Measurements from ENCODE around the gene WDR5.

DNA sequence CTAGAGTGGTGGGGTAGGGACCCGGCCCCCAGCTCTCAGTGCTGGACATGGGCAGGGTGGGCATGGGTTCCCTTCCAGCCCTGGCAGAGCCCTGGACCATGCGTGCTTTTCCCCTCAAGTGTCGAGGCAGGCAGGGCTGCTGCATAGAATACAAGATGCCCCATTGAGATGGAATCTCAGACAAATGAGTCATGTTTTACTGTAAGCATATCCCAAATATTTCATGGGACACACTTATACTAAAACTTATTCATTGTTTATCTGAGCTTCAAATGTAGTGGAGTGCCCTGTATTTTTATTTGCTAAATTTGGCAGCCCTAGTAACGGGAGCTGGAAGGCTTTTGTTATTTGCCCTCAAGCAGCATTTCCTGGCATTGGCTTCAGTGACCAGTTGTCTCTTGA is 31.6 kb downstream of the WDR5 start:
- TF ChIP-seq WRNIP1 (IDR thresholded peaks at IDR 0.05; ENCODE audit: borderline replicate concordance, low read depth, low read length) = no peak
- TF ChIP-seq, protein P1, sequence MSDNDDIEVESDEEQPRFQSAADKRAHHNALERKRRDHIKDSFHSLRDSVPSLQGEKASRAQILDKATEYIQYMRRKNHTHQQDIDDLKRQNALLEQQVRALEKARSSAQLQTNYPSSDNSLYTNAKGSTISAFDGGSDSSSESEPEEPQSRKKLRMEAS (IDR thresholded peaks at IDR 0.05; ENCODE audit: low read depth, low read length) = no peak
- TF ChIP-seq NFIC (IDR thresholded peaks at IDR 0.05; ENCODE audit: low read depth, low read length) = no peak
- no peak for TF ChIP-seq KAT2A (conservative IDR thresholded peaks at IDR 0.05; ENCODE audit: control insufficient read depth, low read depth, low read length)
- TF ChIP-seq, protein P2, sequence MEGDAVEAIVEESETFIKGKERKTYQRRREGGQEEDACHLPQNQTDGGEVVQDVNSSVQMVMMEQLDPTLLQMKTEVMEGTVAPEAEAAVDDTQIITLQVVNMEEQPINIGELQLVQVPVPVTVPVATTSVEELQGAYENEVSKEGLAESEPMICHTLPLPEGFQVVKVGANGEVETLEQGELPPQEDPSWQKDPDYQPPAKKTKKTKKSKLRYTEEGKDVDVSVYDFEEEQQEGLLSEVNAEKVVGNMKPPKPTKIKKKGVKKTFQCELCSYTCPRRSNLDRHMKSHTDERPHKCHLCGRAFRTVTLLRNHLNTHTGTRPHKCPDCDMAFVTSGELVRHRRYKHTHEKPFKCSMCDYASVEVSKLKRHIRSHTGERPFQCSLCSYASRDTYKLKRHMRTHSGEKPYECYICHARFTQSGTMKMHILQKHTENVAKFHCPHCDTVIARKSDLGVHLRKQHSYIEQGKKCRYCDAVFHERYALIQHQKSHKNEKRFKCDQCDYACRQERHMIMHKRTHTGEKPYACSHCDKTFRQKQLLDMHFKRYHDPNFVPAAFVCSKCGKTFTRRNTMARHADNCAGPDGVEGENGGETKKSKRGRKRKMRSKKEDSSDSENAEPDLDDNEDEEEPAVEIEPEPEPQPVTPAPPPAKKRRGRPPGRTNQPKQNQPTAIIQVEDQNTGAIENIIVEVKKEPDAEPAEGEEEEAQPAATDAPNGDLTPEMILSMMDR (IDR thresholded peaks at IDR 0.05 in 2 of 3, conservative IDR thresholded peaks at IDR 0.05 in 1 of 3; ENCODE audit: control insufficient read depth in 2 of 3, extremely low read depth in 1 of 3, insufficient read depth in 1 of 3, low read depth in 3 of 3, low read length in 3 of 3) = no peak
- no peak for TF ChIP-seq BMI1 (IDR thresholded peaks at IDR 0.05; ENCODE audit: borderline replicate concordance)
- TF ChIP-seq, protein P3, sequence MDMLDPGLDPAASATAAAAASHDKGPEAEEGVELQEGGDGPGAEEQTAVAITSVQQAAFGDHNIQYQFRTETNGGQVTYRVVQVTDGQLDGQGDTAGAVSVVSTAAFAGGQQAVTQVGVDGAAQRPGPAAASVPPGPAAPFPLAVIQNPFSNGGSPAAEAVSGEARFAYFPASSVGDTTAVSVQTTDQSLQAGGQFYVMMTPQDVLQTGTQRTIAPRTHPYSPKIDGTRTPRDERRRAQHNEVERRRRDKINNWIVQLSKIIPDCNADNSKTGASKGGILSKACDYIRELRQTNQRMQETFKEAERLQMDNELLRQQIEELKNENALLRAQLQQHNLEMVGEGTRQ (IDR thresholded peaks at IDR 0.05; ENCODE audit: borderline replicate concordance, low read depth, low read length) = no peak
- TF ChIP-seq, protein P4, sequence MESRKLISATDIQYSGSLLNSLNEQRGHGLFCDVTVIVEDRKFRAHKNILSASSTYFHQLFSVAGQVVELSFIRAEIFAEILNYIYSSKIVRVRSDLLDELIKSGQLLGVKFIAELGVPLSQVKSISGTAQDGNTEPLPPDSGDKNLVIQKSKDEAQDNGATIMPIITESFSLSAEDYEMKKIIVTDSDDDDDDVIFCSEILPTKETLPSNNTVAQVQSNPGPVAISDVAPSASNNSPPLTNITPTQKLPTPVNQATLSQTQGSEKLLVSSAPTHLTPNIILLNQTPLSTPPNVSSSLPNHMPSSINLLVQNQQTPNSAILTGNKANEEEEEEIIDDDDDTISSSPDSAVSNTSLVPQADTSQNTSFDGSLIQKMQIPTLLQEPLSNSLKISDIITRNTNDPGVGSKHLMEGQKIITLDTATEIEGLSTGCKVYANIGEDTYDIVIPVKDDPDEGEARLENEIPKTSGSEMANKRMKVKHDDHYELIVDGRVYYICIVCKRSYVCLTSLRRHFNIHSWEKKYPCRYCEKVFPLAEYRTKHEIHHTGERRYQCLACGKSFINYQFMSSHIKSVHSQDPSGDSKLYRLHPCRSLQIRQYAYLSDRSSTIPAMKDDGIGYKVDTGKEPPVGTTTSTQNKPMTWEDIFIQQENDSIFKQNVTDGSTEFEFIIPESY (IDR thresholded peaks at IDR 0.05) = no peak
- TF ChIP-seq EZH2 (IDR thresholded peaks at IDR 0.05; ENCODE audit: borderline replicate concordance, control insufficient read depth, low read depth, low read length) = no peak
- no peak for TF ChIP-seq CHD2 (IDR thresholded peaks at IDR 0.05; ENCODE audit: borderline replicate concordance, low read depth, low read length)

Data from GM12878 (cell line).